Right renal pelvis (tissue), 4 donors: ENCODE results near the gene MTARC1. TPM values are rescaled to one million over a fixed set of nuclear protein-coding genes. Genes with fewer than 3 reads are reported as not detected.
A peak's percentile ranks its signal among the peaks of the same experiment; 100 is the strongest.

ENCODE experiments used
- DNase-seq, 4 donors: peaks; one replicate each; pipeline ENCODE4 v3.0.0-alpha.2; 2013; ENCODE audit warnings: low read depth in 4 of 4, low spot score in 3 of 4, missing footprints in 1 of 4
- polyA plus RNA-seq, 4 donors: library from polyadenylated mRNA; unstranded; fragments of 120-200 nt; gene quantifications; one replicate each; pipeline ENCODE4 v1.2.1, GENCODE V29; 2013; ENCODE audit not compliant: insufficient read length in 4 of 4

The MTARC1 gene
- polyA plus RNA-seq, 4 donors = 19.4 to 23.6 (median 21.3) TPM

DNA sequence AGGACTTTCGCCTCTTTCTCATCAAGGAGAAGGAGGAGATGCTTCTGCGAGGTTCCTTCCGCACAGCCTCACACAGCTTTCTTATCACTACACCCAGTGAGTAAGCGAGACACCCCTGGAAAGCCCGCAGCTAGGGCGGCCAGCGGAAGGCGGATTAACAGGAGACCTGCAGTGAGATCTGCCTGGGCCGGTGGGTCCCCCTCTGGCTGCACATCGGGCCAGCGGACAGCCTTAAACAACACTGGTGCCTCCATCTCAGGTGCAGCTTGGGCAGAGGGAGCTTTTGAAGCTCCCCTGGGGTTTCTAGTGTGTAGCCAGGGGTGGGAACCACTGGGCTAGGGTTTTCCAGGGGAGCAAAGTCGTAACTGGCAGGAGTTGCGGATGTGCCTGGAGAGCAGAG is 17.5 kb upstream of the MTARC1 start:
- no peak for DNase-seq

DNA sequence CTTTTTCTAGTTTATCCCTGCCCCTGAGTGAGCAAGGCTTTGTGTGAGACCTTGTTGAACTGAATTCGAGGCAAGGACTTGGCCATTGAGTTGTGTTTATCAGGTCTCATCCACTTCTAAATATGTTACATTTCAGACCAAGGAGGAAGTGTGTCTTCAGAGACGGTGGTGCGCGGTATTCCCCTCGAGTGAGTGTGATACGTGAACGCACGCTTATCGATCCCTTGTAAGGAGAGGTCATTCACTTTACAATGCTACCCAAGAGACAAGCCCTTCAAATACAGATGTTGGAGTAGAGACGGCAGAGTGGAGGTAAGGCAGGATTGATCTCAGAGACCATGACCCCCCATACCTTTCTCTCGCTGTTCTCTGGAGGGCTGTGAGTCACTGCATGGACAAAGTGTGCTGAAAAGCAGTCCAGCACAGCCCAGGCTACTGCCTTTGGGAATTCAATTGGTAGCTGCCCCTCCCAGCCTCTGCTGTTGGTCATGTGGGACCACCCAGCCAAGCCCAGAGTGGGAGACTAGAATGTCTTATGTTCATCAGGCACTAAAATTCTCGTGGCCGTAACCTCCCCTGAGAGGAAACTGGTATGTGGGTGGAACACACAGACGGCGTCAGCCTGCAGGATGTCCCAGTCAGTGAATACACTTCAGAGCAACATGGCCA is 16.3 kb upstream of the MTARC1 start:
- DNase-seq = no peak

DNA sequence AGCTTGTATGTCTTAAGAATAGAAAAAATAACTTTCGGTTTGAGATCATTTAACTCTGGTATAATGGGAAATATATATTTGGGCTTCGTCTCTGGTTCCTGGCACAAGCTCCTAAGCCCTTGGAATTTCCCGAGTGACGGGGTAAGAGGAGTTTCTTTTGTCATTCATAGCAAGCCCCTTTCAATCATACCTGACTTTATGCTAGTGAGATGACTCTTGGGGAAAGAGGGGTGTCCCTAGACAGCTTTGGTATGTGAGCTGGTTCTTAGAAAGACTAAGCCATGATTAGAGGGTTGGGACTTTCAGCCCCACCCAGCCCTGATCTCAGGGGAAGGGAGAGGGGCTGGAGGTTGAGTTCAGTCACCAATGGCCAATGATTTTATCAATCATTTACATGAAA is 13.9 kb upstream of the MTARC1 start:
- no peak for DNase-seq

DNA sequence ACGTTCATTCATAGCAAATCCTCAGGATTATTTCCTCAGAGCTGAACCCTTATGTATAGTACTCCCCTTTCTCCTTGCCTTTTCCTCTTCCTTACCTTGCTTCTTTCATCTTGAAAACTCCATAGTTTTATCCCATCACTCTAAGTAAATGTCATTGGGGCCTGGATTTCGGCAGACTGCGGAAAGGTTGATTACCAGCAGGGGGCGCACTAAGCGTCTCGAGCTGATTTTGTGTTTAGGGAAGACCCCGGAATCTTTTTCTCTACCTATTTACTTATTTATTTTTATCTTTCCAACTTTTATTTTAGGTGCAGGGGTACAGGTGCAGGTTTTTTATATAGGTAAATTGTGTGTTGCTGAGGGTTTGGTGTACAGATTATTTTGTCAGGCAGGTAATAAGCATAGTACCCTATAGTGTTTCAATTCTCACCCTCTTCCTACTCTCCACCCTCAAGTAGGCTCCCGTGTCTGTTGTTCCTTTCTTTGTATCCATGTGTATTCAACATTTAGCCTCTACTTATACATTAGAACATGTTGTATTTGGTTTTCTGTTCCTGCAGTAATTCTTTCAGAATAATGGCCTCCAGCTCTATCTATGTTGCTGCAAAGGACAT is 11.4 kb upstream of the MTARC1 start:
- no peak for DNase-seq

DNA sequence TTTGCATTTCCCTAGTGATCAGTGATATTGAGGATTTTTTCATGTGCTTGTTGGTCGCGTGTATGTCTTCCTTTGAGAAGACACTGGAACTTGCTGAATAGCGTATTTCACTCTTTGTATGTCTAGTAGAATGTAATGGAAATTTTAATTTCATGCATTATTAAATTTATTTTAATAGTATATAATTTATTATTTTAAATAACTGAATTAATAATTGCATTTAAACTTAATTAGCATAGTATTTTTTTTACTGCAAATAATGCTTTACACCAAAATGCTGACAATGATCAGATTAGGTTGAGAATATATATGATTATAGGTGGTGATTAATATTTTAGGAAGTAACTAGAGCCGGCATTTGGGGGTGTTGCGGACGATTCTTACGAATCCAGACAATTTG is 10.5 kb upstream of the MTARC1 start:
- DNase-seq = no peak

DNA sequence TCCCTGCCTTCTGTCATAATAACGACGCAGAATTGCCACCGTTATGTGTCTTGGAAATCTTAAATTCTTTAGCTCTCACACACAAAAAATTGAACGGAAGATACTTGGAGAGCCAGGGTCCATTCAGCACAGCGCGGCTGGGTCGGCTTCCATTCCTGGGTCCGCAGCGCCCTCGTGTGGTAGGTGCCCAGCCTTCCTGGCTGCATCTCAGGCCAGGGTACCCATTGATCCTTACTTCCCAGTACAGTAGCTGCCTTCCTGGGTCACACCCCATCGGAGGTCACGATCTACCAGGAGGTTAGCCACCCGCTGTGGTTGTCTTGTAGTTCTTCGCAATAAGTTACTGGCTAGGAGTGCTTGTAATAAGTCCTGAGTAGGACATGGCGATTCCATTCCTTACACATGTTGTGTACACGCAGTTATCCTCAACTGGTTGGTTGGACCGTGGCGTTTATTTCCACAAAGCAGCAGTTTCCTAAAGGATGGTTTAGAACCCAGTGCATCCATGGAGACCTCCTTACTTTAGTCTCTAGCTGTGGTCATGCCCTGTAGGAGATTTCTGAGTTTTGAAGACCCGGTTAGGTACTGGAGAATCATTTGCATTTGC is 9.9 kb upstream of the MTARC1 start:
- DNase-seq = peak in 3 of 4 donors; percentile 45 to 70 (median 51)

DNA sequence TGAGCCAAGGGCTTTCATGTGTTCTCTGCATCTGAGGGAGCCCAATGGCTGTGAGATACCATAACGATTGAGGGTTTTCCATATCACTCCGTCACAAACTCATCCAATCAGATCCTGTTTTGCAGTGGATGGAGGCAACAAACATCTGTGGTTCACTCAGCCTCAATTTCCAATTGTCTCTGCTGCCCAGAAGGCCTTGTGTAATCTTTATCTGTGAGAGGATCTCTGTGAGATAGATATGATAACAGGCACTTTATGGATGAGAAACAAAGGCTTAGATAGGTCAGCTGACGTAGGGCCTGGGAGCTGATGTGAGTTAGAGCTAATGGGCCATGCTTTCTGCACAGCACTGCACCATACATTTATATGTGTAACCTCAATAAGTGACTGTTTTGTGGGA is 3.3 kb upstream of the MTARC1 start:
- DNase-seq = no peak

DNA sequence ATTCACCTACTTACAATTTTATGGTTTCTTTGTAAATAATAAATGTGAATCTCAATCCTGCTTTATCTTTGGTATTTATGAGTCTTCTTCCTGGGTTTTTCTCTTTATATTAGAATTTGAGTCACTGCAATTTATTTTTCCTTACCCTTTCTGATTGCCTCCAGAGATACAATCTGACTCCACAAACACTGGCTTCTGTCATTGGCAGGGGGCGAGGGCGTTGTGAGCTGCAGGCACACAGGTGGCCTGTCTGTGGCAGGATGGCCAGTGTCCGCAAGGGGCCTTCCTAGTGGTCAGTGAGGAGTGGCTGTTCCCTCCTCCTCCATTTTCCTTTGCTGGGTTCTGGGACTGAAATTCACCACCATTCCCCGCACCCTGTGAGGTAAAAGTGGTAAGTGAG is 2.0 kb upstream of the MTARC1 start:
- DNase-seq = no peak

DNA sequence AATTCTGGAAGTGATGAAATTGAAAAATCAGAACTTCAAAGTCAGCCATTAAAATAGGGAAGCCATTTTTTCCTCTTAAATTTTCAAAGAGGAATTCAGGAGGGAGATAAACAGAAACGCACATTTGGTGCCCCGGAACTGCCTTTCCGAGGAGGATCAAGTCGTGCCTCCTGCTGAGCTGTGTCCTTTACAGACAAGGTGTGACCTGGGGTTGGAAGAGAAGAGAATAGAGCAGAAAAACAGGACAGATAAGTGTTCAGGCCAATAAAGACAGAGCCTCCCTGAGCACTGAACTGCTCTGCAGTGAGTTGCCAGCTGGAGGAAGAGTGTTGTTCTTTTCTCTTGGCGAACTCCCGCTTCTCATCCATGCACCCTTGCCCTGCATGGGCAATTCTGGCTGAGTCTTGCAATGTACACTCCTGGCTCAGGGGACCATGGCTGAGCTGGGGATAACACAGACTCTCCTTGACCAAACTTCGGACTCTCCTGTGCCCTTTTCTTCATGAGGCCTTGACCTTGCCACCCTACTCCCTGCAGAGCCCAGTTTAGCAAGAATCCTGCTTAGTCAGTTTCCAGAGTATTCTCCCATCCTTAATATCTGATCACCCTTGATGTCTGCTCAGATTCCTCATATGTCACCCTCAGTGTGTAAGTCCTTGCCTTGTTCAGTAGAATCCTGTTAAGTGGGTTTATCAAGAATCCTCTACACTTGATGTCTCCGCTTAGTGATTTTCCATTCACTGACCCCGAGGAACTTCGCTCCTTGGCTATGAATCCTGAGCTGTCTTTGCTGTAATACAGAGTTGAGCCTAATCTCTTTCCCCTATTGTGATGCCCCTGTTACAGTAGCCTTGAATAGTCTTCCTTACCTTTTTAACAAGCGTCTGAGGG is 1.3 kb upstream of the MTARC1 start:
- no peak for DNase-seq

DNA sequence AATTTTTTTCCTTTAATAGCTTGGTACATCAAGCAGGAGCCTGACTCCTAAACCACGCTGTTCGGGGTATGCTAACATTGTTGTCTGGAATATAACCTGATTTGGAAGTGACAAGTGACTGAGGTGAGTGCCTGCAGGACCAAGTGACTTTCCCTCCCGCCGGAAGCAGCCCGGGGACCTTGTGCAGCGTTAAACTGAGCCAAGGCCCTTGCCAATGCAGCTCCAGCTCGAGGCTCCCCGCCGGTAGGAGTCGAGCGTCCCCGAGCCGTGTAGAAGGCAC is 716 bp upstream of the MTARC1 start:
- DNase-seq = no peak

DNA sequence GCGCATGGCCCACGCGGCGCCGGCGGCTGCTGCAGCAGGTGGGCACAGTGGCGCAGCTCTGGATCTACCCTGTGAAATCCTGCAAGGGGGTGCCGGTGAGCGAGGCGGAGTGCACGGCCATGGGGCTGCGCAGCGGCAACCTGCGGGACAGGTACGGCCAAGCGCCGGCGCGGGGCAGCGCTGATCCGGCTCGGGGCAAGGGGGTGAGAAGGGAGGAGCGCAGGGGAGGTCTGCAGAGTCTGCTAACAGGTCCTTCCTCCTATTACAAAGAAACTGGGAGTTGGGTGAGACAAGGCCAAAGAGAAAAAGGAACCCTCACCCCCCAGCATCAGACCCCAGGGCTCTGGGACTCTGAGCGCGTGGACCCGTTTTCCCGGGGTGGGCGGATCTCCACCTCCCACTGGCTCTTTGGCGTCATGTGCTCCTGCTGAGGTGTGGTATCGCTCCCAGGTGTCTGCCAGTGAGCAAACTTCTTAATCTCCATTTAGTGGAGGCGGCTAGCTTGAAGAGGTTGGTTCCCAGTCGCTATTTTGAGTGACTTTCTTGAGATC is 431 bp downstream of the MTARC1 start:
- DNase-seq = peak in 1 of 4 donors; percentile 33

DNA sequence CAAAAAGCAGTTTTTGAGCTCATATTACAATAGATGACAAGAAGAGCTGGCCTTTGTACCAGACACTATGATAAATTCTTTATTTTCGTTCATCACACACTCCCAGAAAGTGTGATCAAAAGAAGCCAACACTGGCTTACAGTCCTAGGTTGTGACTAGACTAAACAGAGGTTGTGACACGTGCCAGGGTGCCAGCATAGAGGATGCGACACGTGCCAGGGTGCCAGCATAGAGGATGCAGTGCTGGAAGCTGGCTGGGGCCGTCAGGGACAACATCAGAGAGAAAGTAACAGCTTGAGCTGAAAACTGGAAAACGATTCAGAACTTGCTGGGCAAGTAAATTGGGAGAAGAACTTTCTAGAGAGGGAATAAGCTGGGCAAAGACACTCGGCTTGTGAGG is 2.2 kb downstream of the MTARC1 start:
- no peak for DNase-seq

DNA sequence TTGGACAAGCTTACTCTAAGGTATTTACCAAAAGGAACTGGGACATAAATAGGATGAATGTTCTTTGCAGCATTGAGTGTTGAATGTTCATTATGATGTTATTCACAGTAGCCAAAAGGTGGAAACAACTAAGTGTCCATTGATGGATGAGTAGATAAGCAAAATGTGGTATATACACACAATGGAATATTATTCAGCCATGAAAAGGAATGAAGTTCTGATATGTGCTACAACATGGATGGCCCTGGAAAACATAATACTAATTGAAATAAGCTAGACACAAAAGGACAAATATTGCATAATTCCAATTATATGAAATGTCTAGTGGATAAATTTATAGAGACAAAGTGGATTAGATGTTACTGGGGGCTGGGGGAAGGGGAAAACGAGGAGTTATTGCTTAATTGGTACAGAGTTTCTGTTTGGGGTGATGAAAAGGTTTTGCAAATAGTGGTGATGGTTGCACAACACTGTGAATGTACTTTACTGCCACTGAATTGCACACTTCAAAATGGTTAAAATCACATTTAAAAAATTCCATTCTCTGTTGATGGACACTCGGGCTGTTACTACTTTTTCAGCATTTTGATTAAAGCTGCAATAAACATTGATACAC is 2.9 kb downstream of the MTARC1 start:
- DNase-seq = no peak

DNA sequence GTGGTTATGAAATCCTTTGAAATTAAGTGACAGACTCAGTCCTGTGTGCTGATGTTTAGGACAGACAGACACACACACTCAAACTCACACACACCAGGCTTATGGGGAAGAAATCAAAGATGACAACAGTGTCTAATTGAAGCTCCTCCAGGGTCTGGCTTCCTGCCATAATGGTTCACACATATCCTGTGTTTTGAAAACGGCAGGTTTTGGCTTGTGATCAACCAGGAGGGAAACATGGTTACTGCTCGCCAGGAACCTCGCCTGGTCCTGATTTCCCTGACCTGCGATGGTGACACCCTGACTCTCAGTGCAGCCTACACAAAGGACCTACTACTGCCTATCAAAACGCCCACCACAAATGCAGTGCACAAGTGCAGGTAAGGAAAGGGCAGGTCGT is 4.6 kb downstream of the MTARC1 start:
- DNase-seq = no peak

DNA sequence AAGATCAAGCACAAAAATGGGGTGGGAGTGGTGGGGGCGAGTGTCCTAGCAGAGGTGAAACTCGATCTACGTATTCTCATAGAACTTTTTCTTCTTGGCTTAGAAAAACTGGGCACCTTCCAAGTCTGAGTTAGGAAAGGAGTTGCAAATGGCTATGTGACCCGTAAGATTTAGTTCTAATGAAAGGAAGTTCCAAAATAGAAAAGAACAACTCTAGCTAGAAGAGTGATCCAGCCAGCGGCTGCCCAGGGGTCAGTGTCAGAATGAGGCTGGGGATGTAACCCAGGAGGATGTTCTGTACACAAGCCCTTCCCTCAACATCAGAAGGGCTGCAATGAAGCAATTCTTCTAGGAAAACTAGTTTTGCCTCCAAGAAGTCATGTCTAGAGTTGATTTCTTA is 5.2 kb downstream of the MTARC1 start:
- no peak for DNase-seq

DNA sequence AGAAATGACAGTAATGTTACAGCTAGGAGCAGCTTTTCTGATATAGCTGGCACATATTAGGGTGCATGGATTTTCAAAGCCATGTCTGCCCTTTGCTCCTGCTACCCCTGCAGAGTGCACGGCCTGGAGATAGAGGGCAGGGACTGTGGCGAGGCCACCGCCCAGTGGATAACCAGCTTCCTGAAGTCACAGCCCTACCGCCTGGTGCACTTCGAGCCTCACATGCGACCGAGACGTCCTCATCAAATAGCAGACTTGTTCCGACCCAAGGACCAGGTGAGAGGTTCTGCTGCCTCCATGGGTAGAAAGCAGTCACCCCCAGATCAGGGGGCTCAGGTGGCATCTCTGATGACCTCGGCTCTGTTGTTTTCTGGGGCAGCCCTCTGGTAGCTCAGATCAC is 9.8 kb downstream of the MTARC1 start:
- no peak for DNase-seq

DNA sequence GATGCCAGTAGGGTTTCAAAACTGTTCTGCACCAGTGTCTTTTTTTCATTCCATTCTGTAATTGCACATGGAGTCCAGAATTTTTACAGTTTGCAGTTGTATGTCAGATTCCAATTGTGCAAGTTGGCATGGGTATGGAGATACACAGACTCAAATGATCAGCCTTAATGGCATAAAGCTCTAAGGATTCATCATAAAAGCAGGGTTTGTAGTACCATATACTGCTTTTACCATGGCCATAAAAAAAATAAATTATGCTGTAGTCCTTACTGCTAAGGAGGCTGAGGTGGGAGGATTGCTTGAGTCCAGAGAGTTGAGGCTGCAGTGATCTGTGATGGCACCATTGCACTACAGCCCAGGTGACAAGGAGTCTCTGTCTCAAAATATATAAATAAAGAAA is 10.3 kb downstream of the MTARC1 start:
- no peak for DNase-seq

DNA sequence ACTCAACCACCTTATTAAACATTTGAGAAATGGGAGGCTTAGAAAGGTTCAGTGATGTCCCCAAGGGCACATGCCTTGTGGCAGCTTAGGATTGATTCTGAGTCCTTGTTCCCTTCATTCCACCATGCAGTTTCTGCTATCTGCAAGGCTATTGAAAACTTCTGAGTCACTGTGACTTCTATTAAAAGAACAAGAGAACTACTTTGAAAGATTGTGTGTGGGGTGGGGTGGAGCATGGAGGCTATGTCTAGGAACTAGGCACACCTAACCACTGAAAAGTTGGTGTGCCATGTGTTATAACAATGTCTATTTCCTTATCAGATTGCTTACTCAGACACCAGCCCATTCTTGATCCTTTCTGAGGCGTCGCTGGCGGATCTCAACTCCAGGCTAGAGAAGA is 10.8 kb downstream of the MTARC1 start:
- DNase-seq = no peak

DNA sequence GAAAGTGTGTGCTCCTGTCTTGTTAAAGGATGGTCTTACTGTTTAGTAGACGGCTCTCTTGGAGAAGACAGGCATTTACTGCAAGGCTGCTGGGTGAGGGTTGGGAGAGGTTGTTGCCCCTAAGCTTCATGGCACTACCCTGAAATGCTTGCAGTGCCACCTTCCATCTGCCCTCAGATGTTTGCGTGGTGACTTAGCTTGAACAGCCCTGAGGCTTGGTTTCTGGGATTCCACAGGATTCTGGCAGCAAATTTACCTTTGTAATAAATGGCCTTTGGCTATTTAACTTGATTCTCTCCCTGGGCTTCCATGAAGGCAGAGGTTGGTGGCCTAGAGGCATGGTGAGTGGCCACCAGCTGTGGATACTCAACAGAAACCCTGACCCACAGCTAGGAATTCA is 11.6 kb downstream of the MTARC1 start:
- DNase-seq = no peak

DNA sequence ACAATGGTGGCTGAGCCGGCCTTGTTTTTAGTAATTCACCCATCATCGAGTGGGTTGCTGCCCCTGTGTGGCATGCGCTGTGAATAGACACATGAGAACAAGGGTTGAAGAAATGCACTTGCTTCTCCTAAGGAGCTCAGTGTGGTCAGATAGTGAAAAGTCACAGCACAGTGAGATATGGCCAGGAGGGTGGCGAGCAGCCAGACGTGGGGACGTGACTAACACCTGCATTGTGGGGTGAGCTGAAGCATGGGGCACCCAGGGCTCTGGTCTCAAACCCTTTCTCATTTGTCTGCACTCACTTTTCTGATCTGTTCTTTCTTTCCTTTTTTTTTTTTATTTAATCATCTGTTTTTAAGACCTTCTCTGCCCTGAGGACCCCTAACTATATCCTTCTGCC is 13.5 kb downstream of the MTARC1 start:
- no peak for DNase-seq
